Measurements from ENCODE around the gene ADARB1. TPM values are rescaled to one million over a fixed set of nuclear protein-coding genes. Genes with fewer than 3 reads are reported as not detected.

ADARB1 gene
- total and polyA plus RNA-seq, 9 of the 15 experiments (the other 6 are each of a cell fraction or from before 2014, with no cell fraction given), result 6.7 to 16.0 (median 8.3) TPM

DNA sequence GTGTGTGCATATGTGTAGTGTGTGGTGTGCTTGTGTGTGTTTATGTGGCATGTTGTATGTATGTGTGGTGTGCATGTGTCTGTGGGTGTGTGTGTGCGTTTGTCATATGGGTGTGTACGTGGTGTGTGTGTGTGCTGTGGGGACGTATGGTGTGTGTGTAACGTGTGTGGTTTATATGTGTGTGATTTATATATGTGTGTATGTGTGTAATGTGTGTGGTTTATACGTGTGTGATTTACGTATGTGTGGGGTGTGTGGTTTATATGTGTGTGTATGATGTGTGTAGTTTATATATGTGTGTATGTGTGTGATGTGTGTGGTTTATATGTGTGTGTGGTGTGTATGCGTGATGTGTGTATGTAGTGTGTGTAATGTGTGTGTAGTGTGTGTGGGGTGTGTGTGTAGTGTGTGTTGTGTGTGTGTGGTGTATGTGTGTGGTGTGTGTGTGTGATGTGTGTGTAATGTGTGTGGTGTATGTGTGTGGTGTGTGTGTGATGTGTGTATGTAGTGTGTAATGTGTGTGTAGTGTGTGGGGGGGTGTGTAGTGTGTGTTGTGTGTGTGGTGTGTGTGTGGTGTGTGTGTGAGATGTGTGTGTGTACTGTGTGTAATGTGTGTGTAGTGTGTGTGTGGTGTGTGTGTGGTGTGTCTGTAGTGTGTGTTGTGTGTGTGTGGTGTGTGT lies 32.3 kb upstream of the ADARB1 start (continued):
- TF ChIP-seq ZNF407 (IDR thresholded peaks at IDR 0.05; ENCODE audit: low read depth) (peak; percentile 40; the same call in 1 of the 2 replicates), MXI1 (IDR thresholded peaks at IDR 0.05; ENCODE audit: low read depth, low read length) (no peak), LCOR (CRISPR knock-in tag; IDR thresholded peaks at IDR 0.05) (no peak), SMARCA5 (IDR thresholded peaks at IDR 0.05) (0 out of 2 replicates have a peak, but pooled peaks have one; percentile 25), PHF20 (IDR thresholded peaks at IDR 0.05; ENCODE audit: partially characterized antibody) (peak; percentile 16), ZNF445 (CRISPR knock-in tag; IDR thresholded peaks at IDR 0.05; ENCODE audit: low read depth) (no peak)

All from K562 (cell line).